H1 (cell line): ENCODE results near the gene GNB1L. TPM values are rescaled to one million over a fixed set of nuclear protein-coding genes. Genes with fewer than 3 reads are reported as not detected.

ENCODE experiments used
- ATF2 ChIP-seq: IDR thresholded peaks from 2 replicates; pipeline ENCODE4 v1.6.1; 2012; ENCODE audit warnings: low read length, inconsistent platforms
- HDAC2 ChIP-seq, 2 experiments: fragments of 300-600 bp in 1 of 2; sonication (generic) in 1 of 2; IDR thresholded peaks; 2 replicates each; pipeline ENCODE4 v1.6.1; 2011 to 2012; ENCODE audit warnings: low read depth in 2 of 2, low read length in 2 of 2, mild to moderate bottlenecking in 2 of 2, moderate library complexity in 2 of 2, borderline replicate concordance in 1 of 2, inconsistent platforms in 1 of 2
- POU5F1 ChIP-seq: IDR thresholded peaks from 2 replicates; pipeline ENCODE4 v1.6.1; 2011; ENCODE audit warnings: low read depth, mild to moderate bottlenecking, low read length, moderate library complexity
- RNF2 ChIP-seq: fragments of 200-900, 300-1000 bp; sonication (generic); IDR thresholded peaks from 2 replicates; pipeline ENCODE4 v1.7.1; 2016; ENCODE audit warnings: borderline replicate concordance, low read depth, mild to moderate bottlenecking, antibody characterized with exemption, low read length; ENCODE audit not compliant: poor library complexity, severe bottlenecking; ENCODE audit errors: missing control alignments
- polyA plus RNA-seq, 7 experiments: library from polyadenylated mRNA; depleted of rRNA in 3 of 7; stranded (reverse) in 5 of 7; unstranded in 2 of 7; fragments of >200 nt in 5 of 7; fragments of 200-250 nt in 2 of 7; gene quantifications; 1 replicate in 5 of 7; 2 replicates in 1 of 7; 4 replicates in 1 of 7; pipeline versions ENCODE4 v1.2.1 to v1.2.3, GENCODE V29; 2011 to 2013; ENCODE audit warnings: missing spikeins in 2 of 7, mixed read lengths in 2 of 7
- total RNA-seq: library from RNA; stranded (reverse); fragmentation: NEBNext Ultra II Directional; extraction: Animal tissue kit (Norgen Biotek cat#: 25700); gene quantifications from 2 replicates; pipeline ENCODE4 v1.2.1, GENCODE V29; 2021

GNB1L gene
- total and polyA plus RNA-seq, 2 of the 8 experiments (the other 6 are each of a cell fraction or from before 2014, with no cell fraction given) = 14.0 to 15.6 TPM

DNA sequence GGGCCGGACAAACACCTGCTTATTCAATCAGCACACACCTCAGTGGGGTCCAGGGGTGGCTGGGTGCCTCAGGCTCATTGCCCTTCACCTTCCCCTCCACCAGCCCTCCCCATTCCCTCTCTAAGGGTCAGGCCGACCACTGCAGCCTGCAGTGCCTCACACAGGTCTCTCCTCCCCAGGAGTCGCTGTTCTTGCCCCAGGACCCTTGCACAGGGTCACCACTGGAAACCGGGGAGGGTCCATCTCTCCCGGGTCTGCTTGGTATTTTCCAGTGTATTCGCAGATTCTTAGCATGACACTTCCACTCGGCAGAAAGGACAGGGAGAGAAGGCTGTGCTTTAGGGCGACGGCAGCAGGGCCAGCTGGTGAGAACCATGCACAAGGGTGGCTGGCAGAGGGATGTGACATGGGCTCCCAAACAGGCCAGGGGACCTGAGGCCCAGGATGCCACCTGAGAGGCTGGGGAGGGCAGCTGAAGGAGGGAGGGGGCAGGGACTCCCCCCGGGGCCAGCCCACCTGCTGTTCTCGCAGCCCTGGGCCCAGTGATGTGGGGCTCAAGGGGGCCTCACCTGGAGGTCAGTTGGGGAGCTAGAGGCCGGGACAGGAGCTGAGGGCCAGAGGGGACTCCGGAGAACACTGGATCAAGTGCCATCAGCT is 110.2 kb downstream of the GNB1L start (continued):
- TF ChIP-seq RNF2 (no peak), POU5F1 (no peak), HDAC2 (IDR thresholded peaks at IDR 0.05; ENCODE audit: borderline replicate concordance in 1 of 2, low read depth in 2 of 2, low read length in 2 of 2) (no peak), ATF2 (no peak)
